ENCODE measurements around the gene PACRG. TPM values are rescaled to one million over a fixed set of nuclear protein-coding genes. Genes with fewer than 3 reads are reported as not detected.

The PACRG gene
- total and polyA plus RNA-seq, 8 donors: 1.8 to 28.6 (median 3.2) TPM; not detected in 2

- Histone ChIP-seq H3K4me3 (no peak overlapping the region), H3K4me1 (no peaks in the 10 kb centered on the region), H3K27ac (no peak overlapping the region), H3K36me3 (no peaks in the 10 kb centered on the region), H3K9me3 (no peaks in the 10 kb centered on the region), H3K27me3 (no peaks in the 10 kb centered on the region)
- no peak for DNase-seq
- TF ChIP-seq POLR2A (IDR thresholded peaks at IDR 0.05) (no peak), EP300 (IDR thresholded peaks at IDR 0.05) (no peak), POLR2AphosphoS5 (IDR thresholded peaks at IDR 0.05) (no peak), CTCF (IDR thresholded peaks at IDR 0.05) (no peak)
- intact Hi-C loops (cut with DNase I; ENCODE audit: low total_unique reads): no loop called here
- WGBS, 5 donors: 71 to 73% (median 73%) methylated on average over 13 of the region's 13 CpGs
Observed at GRCh38 chr6:163309491-163310026, 581.8 kb downstream of the PACRG start.

- H3K4me3 ChIP-seq: no peak overlapping the region
- TF ChIP-seq POLR2AphosphoS5 (IDR thresholded peaks at IDR 0.05): no peak
- no peak for TF ChIP-seq POLR2A (IDR thresholded peaks at IDR 0.05)
- TF ChIP-seq EP300 (IDR thresholded peaks at IDR 0.05): no peak
- TF ChIP-seq CTCF (IDR thresholded peaks at IDR 0.05): no peak
- WGBS, 5 donors: 93 to 97% (median 94%) methylated on average over 43 to 44 of the region's 44 CpGs
- no peak overlapping the region for H3K27ac ChIP-seq
- H3K27me3 ChIP-seq: no peaks in the 10 kb centered on the region
- H3K36me3 ChIP-seq: no peaks in the 10 kb centered on the region
- no peaks in the 10 kb centered on the region for H3K9me3 ChIP-seq
- DNase-seq: no peak
- intact Hi-C loops (cut with DNase I; ENCODE audit: low total_unique reads): no loop called here
- H3K4me1 ChIP-seq: no peaks in the 10 kb centered on the region
Observed at GRCh38 chr6:163310096-163310972, 582.6 kb downstream of the PACRG start.

GRCh38 chr6:163310973-163311383, 583.2 kb downstream of the PACRG start:
- Histone ChIP-seq H3K4me3 (no peak overlapping the region), H3K4me1 (no peaks in the 10 kb centered on the region), H3K27ac (no peak overlapping the region), H3K9me3 (no peaks in the 10 kb centered on the region), H3K27me3 (no peaks in the 10 kb centered on the region), H3K36me3 (no peaks in the 10 kb centered on the region)
- DNase-seq: no peak
- WGBS, 5 donors: 70 to 82% (median 78%) methylated on average over 2 of the region's 2 CpGs
- intact Hi-C loops (cut with DNase I; ENCODE audit: low total_unique reads): no loop called here
- TF ChIP-seq EP300 (IDR thresholded peaks at IDR 0.05) (no peak), POLR2AphosphoS5 (IDR thresholded peaks at IDR 0.05) (no peak), CTCF (IDR thresholded peaks at IDR 0.05) (no peak), POLR2A (IDR thresholded peaks at IDR 0.05) (no peak)

GRCh38 chr6:163311830-163312229, 584.1 kb downstream of the PACRG start:
- 35 to 70% (median 48%) methylated on average over 3 of the region's 3 CpGs for WGBS, 5 donors
- H3K27me3 ChIP-seq: no peaks in the 10 kb centered on the region
- H3K4me1 ChIP-seq: no peaks in the 10 kb centered on the region
- no peak for DNase-seq
- H3K27ac ChIP-seq: no peak overlapping the region
- TF ChIP-seq EP300 (IDR thresholded peaks at IDR 0.05) (no peak), POLR2A (IDR thresholded peaks at IDR 0.05) (no peak), CTCF (IDR thresholded peaks at IDR 0.05) (no peak), POLR2AphosphoS5 (IDR thresholded peaks at IDR 0.05) (no peak)
- no peaks in the 10 kb centered on the region for H3K36me3 ChIP-seq
- intact Hi-C loops (cut with DNase I; ENCODE audit: low total_unique reads): no loop called here
- no peaks in the 10 kb centered on the region for H3K9me3 ChIP-seq
- H3K4me3 ChIP-seq: no peak overlapping the region

Measured in stomach (tissue), 9 donors.